ENCODE measurements around the gene TTC13. TPM values are rescaled to one million over a fixed set of nuclear protein-coding genes. Genes with fewer than 3 reads are reported as not detected.

TTC13 gene
- total RNA-seq, 4 donors from 2014 or later, result 8.4 to 27.0 (median 11.5) TPM

DNA sequence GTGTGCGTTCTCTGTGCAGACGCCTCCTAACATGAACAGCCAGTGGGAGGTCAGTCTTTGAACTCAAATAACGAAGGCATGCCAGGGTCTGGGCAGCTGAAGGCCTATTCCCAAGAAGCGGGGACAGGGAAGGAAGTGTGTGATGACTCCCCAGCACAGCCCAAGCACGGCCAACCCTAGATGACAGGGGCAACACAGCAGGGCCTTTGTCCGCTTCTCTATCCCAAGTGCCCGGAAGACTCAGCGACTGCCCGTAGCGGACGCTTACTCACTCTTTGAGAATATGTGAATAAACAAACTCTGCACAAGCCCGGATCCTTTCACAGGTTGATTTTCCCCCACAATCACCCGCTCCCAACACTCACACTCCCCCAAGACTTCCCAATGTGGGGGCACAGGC, 121.6 kb downstream of the TTC13 start:
- intact Hi-C loops (cut with DNase I), result no loop called here
- DNase-seq (ENCODE audit: extremely low spot score), result no peak
- peaks cover 0 to 6% (median 3%) of the 10 kb centered on the region in 4 donors for H3K9me3 ChIP-seq
- peaks cover 18 to 30% (median 28%) of the 10 kb centered on the region in 4 donors for H3K36me3 ChIP-seq
- WGBS, result 86% methylated on average over 12 of the region's 13 CpGs
- peaks cover 50 to 79% (median 57%) of the 10 kb centered on the region in 4 donors for H3K4me1 ChIP-seq
- TF ChIP-seq POLR2AphosphoS5 (IDR thresholded peaks at IDR 0.05) (peak in 1 of 2 donors; percentile 7), POLR2A (IDR thresholded peaks at IDR 0.05; ENCODE audit: low read depth) (no peak)
- H3K4me3 ChIP-seq, result no peak overlapping the region
- no peaks in the 10 kb centered on the region for H3K27me3 ChIP-seq
- peak overlapping the region; percentile 18 to 53 (median 32) for H3K27ac ChIP-seq (replicated peaks in 1 of 4)

Small RNA genes lying within 50 kb of the gene (small RNA-seq; reads per million reads assigned to genes)
- 0 reads per million in 3 donors for gene RN7SL837P

Other genes starting within 250 kb of the TTC13 start
- not detected for gene CAPN9, start 231.5 kb downstream of the TTC13 start, total RNA-seq
- 100 to 1,000 TPM in 3 of 4 donors, 10 to 100 TPM in 1; 95.6 to 214 (median 140) TPM for gene C1orf198, start 110.3 kb downstream of the TTC13 start, total RNA-seq
- 10 to 100 TPM; 14.9 to 21.6 (median 18.8) TPM for gene ARV1, start 233 bp upstream of the TTC13 start, total RNA-seq
- 10 to 100 TPM in 1 of 4 donors, 1 to 10 TPM in 3; 1.7 to 13.6 (median 5.6) TPM for gene FAM89A, start 61.4 kb upstream of the TTC13 start, total RNA-seq
- gene TRIM67, start 183.2 kb upstream of the TTC13 start, total RNA-seq, result under 1 TPM in 3 of 4 donors, not detected in 1; under 0.01 to 0.42 (median 0.13) TPM